K562 (cell line): ENCODE results near the gene FAM149B1. TPM values are rescaled to one million over a fixed set of nuclear protein-coding genes. Genes with fewer than 3 reads are reported as not detected.

ENCODE experiments used
- EP300 ChIP-seq: IDR thresholded peaks from 2 replicates; pipeline ENCODE4 v1.6.1; 2012; ENCODE audit warnings: low read length, improper control_type of control experiment
- ETV5 ChIP-seq: sonication (generic); formaldehyde crosslinking; IDR thresholded peaks from 2 replicates; pipeline ENCODE4 v1.4.0; 2020; ENCODE audit warnings: low read depth, mild to moderate bottlenecking, missing genetic modification reagents
- JUND ChIP-seq, 2 experiments: IDR thresholded peaks; 2 replicates in 1 of 2; 3 replicates in 1 of 2; pipeline ENCODE4 v1.6.1; 2011; ENCODE audit warnings: borderline replicate concordance in 2 of 2, low read depth in 2 of 2, low read length in 2 of 2, improper control_type of control experiment in 1 of 2, missing biosample characterization in 1 of 2, missing genetic modification characterization in 1 of 2, missing genetic modification reagents in 1 of 2
- REST ChIP-seq, 2 experiments: fragments of 450-650 bp; formaldehyde crosslinking in 1 of 2; IDR thresholded peaks; 2 replicates each; pipeline versions ENCODE4 v1.4.0 to v1.6.1; 2014 to 2020; ENCODE audit warnings: mild to moderate bottlenecking in 2 of 2, borderline replicate concordance in 1 of 2, low read depth in 1 of 2
- SMARCE1 ChIP-seq: fragments of 450-650 bp; IDR thresholded peaks from 2 replicates; pipeline ENCODE4 v1.7.1; 2016; ENCODE audit warnings: mild to moderate bottlenecking
- ZNF197 ChIP-seq: fragments of 200-800 bp; sonication (Bioruptor generic); IDR thresholded peaks from 2 replicates; pipeline ENCODE4 v1.6.1; 2016; ENCODE audit warnings: low read depth, missing genetic modification characterization, missing compliant biosample characterization
- polyA plus RNA-seq, 8 experiments: library from polyadenylated mRNA; depleted of rRNA in 4 of 8; stranded (reverse) in 5 of 8; unstranded in 3 of 8; fragments of >200 nt; fragmentation: Nextera tagmentation in 2 of 8; fragmentation: Illumina TruSeq in 1 of 8; extraction: Ambion mirVana in 2 of 8; extraction: Trizol in 1 of 8; gene quantifications; 2 replicates each; pipeline versions ENCODE4 v1.2.1 to v1.2.3, GENCODE V29; 2011 to 2014; ENCODE audit warnings: inconsistent platforms in 1 of 8, missing spikeins in 1 of 8
- total RNA-seq, 7 experiments: library from RNA; depleted of rRNA in 6 of 7; stranded (reverse); fragments of >200 nt in 6 of 7; fragmentation: Illumina TruSeq in 2 of 7; extraction: Trizol in 2 of 7; gene quantifications; 2 replicates each; pipeline versions ENCODE4 v1.2.1 to v1.2.3, GENCODE V29; 2011 to 2021; ENCODE audit warnings: low replicate concordance in 1 of 7
- TF ChIP-seq, protein P1 (sequence below): fragments of 450-650 bp; IDR thresholded peaks from 2 replicates; pipeline ENCODE4 v1.6.1; 2016; ENCODE audit warnings: low read depth
- TF ChIP-seq, protein P2 (sequence below): IDR thresholded peaks from 3 replicates; pipeline ENCODE4 v1.6.1; 2011; ENCODE audit warnings: borderline replicate concordance, mild to moderate bottlenecking; ENCODE audit not compliant: insufficient read length, insufficient read depth

FAM149B1 gene
- total and polyA plus RNA-seq, 9 of the 15 experiments (the other 6 are each of a cell fraction or from before 2014, with no cell fraction given), result 4.2 to 18.5 (median 9.3) TPM

DNA sequence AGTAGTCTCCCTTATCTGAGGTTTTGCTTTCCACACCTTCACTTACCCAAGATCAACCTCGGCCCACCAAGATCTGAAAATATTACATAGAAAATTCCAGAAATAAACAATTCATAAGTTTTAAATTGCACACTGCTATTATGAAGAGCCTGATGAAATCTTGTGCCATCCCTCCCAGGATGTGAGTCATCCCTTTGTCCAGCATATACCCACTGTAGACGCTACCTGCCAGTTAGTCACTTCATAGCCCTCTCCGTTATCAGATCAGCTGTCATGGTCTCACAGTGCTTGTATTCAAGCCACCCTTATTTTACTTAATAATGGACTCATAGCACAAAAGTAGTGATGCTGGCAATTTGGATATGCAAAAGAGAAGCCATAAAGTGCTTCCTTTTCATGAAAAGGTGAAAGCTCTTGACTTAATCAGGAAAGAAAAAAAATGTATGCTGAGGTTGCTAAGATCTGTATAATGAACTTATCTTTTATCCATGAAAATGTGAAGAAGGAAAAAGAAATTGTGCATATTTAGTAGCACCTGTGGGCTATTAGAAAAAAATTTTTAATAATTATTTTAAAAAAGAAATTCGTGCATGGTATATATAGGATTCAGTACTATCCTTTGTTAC is 94.3 kb downstream of the FAM149B1 start (continued):
- TF ChIP-seq, protein P1, sequence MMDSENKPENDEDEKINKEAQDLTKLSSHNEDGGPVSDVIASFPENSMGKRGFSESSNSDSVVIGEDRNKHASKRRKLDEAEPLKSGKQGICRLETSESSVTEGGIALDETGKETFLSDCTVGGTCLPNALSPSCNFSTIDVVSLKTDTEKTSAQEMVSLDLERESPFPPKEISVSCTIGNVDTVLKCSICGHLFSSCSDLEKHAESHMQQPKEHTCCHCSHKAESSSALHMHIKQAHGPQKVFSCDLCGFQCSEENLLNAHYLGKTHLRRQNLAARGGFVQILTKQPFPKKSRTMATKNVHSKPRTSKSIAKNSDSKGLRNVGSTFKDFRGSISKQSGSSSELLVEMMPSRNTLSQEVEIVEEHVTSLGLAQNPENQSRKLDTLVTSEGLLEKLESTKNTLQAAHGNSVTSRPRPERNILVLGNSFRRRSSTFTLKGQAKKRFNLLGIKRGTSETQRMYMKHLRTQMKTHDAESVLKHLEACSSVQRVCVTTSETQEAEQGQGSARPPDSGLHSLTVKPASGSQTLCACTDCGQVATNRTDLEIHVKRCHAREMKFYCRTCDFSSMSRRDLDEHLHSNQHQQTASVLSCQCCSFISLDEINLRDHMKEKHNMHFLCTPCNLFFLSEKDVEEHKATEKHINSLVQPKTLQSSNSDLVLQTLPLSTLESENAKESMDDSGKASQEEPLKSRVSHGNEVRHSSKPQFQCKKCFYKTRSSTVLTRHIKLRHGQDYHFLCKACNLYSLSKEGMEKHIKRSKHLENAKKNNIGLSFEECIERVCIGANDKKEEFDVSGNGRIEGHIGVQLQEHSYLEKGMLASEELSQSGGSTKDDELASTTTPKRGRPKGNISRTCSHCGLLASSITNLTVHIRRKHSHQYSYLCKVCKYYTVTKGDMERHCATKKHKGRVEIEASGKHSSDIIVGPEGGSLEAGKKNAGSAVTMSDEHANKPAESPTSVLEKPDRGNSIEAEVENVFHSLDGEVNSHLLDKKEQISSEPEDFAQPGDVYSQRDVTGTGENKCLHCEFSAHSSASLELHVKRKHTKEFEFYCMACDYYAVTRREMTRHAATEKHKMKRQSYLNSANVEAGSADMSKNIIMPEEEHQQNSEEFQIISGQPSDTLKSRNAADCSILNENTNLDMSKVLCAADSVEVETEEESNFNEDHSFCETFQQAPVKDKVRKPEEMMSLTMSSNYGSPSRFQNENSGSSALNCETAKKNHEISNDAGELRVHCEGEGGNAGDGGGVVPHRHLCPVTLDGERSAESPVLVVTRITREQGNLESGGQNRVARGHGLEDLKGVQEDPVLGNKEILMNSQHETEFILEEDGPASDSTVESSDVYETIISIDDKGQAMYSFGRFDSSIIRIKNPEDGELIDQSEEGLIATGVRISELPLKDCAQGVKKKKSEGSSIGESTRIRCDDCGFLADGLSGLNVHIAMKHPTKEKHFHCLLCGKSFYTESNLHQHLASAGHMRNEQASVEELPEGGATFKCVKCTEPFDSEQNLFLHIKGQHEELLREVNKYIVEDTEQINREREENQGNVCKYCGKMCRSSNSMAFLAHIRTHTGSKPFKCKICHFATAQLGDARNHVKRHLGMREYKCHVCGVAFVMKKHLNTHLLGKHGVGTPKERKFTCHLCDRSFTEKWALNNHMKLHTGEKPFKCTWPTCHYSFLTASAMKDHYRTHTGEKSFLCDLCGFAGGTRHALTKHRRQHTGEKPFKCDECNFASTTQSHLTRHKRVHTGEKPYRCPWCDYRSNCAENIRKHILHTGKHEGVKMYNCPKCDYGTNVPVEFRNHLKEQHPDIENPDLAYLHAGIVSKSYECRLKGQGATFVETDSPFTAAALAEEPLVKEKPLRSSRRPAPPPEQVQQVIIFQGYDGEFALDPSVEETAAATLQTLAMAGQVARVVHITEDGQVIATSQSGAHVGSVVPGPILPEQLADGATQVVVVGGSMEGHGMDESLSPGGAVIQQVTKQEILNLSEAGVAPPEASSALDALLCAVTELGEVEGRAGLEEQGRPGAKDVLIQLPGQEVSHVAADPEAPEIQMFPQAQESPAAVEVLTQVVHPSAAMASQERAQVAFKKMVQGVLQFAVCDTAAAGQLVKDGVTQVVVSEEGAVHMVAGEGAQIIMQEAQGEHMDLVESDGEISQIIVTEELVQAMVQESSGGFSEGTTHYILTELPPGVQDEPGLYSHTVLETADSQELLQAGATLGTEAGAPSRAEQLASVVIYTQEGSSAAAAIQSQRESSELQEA, result no peak
- TF ChIP-seq ZNF197 (no peak), EP300 (peak; percentile 90), SMARCE1 (peak; percentile 95), ETV5 (CRISPR knock-in tag) (peak; percentile 91), REST (IDR thresholded peaks at IDR 0.05; ENCODE audit: borderline replicate concordance) (peak; percentile 15; the same call in 1 of the 2 replicates), REST (CRISPR knock-in tag; IDR thresholded peaks at IDR 0.05; ENCODE audit: low read depth) (no peak), JUND (IDR thresholded peaks at IDR 0.05; ENCODE audit: borderline replicate concordance, low read depth, low read length) (peak; percentile 98), JUND (tag; IDR thresholded peaks at IDR 0.05; ENCODE audit: borderline replicate concordance, low read depth, low read length) (peak; percentile 93)
- TF ChIP-seq, protein P2, sequence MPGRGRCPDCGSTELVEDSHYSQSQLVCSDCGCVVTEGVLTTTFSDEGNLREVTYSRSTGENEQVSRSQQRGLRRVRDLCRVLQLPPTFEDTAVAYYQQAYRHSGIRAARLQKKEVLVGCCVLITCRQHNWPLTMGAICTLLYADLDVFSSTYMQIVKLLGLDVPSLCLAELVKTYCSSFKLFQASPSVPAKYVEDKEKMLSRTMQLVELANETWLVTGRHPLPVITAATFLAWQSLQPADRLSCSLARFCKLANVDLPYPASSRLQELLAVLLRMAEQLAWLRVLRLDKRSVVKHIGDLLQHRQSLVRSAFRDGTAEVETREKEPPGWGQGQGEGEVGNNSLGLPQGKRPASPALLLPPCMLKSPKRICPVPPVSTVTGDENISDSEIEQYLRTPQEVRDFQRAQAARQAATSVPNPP, result no peak
